ENCODE results near the gene KANK3. TPM values are rescaled to one million over a fixed set of nuclear protein-coding genes. Genes with fewer than 3 reads are reported as not detected.

The KANK3 gene
- total RNA-seq, 4 donors from 2014 or later, result 3.6 to 65.7 (median 9.7) TPM

GRCh38 chr19:8358948-8359347, 15.9 kb upstream of the KANK3 start:
- TF ChIP-seq CTCF (IDR thresholded peaks at IDR 0.05; ENCODE audit: low read depth), result no peak

GRCh38 chr19:8357007-8357521, 14.0 kb upstream of the KANK3 start:
- TF ChIP-seq CTCF (IDR thresholded peaks at IDR 0.05; ENCODE audit: low read depth), result no peak

GRCh38 chr19:8355631-8356402, 12.8 kb upstream of the KANK3 start:
- TF ChIP-seq CTCF (IDR thresholded peaks at IDR 0.05; ENCODE audit: low read depth), result no peak

- no peak for TF ChIP-seq CTCF (IDR thresholded peaks at IDR 0.05; ENCODE audit: low read depth)
Measured at GRCh38 chr19:8352134-8352827, 9.2 kb upstream of the KANK3 start.

- no peak for TF ChIP-seq CTCF (IDR thresholded peaks at IDR 0.05; ENCODE audit: low read depth)
Measured at GRCh38 chr19:8343483-8343844, 402 bp upstream of the KANK3 start.

GRCh38 chr19:8342316-8342683, 762 bp downstream of the KANK3 start:
- no peak for TF ChIP-seq CTCF (IDR thresholded peaks at IDR 0.05; ENCODE audit: low read depth)

- TF ChIP-seq CTCF (IDR thresholded peaks at IDR 0.05; ENCODE audit: low read depth), result no peak
Measured at GRCh38 chr19:8340341-8341096, 2.5 kb downstream of the KANK3 start.
